OCI-LY1 (cell line): ENCODE data around the gene MYO1A.

Source experiments
- H2AFZ ChIP-seq: fragments of 200-600 bp; sonication (generic), shearing (Covaris generic); 2 replicates; pipeline ENCODE4 v1.6.0; 2014; ENCODE audit warnings: antibody characterized with exemption, mild to moderate bottlenecking, low read length
- H3F3A ChIP-seq: fragments of 200-600 bp; sonication (generic), shearing (Covaris generic); 2 replicates; pipeline ENCODE4 v1.6.0; 2014; ENCODE audit warnings: mild to moderate bottlenecking, antibody characterized with exemption, low read length, moderate library complexity; ENCODE audit not compliant: insufficient read depth
- H3K27ac ChIP-seq: fragments of 200-600 bp; sonication (generic); 2 replicates; pipeline ENCODE4 v1.5.1; 2014; ENCODE audit warnings: low read length, mixed run types, mild to moderate bottlenecking, low read depth; ENCODE audit not compliant: poor library complexity, severe bottlenecking
- H3K27me3 ChIP-seq: fragments of 200-600 bp; sonication (generic); 2 replicates; pipeline ENCODE4 v1.6.0; 2014; ENCODE audit warnings: antibody characterized with exemption, mild to moderate bottlenecking, low read length, moderate library complexity; ENCODE audit not compliant: insufficient read depth
- H3K36me3 ChIP-seq: fragments of 200-600 bp; sonication (generic); 2 replicates; pipeline ENCODE4 v1.6.1; 2014; ENCODE audit warnings: mild to moderate bottlenecking, antibody characterized with exemption, low read length, moderate library complexity, mixed read lengths; ENCODE audit not compliant: insufficient read depth
- H3K4me1 ChIP-seq: fragments of 200-600 bp; sonication (generic); 2 replicates; pipeline ENCODE4 v1.5.1; 2014; ENCODE audit warnings: mild to moderate bottlenecking, low read length, moderate library complexity; ENCODE audit not compliant: insufficient read depth, severe bottlenecking
- H3K4me2 ChIP-seq: fragments of 200-600 bp; sonication (generic), shearing (Covaris generic); 2 replicates; pipeline ENCODE4 v1.6.1; 2014; ENCODE audit warnings: low read length
- H3K4me3 ChIP-seq: fragments of 200-600 bp; sonication (generic); 2 replicates; pipeline ENCODE4 v1.5.1; 2014; ENCODE audit warnings: low read length, low read depth, mild to moderate bottlenecking, mixed read lengths; ENCODE audit not compliant: poor library complexity, severe bottlenecking
- H3K79me2 ChIP-seq: fragments of 200-600 bp; shearing (Covaris generic); 2 replicates; pipeline ENCODE4 v1.6.1; 2016; ENCODE audit warnings: mixed run types, low read length, mixed read lengths; ENCODE audit not compliant: insufficient read depth
- H3K9ac ChIP-seq: fragments of 200-600 bp; sonication (generic), shearing (Covaris generic); 2 replicates; pipeline ENCODE4 v1.6.1; 2014; ENCODE audit warnings: mild to moderate bottlenecking, low read length, mixed read lengths
- H3K9me2 ChIP-seq: fragments of 200-600 bp; sonication (generic), shearing (Covaris generic); 2 replicates; pipeline ENCODE4 v1.6.1; 2014; ENCODE audit warnings: low read depth, mild to moderate bottlenecking, low read length, mixed read lengths
- H3K9me3 ChIP-seq: fragments of 200-600 bp; shearing (Covaris generic); 2 replicates; pipeline ENCODE4 v1.6.1; 2014; ENCODE audit warnings: low read length, mixed read lengths
- H4K20me1 ChIP-seq: fragments of 200-600 bp; sonication (generic), shearing (Covaris generic); 2 replicates; pipeline ENCODE4 v1.6.0; 2016; ENCODE audit warnings: mild to moderate bottlenecking, low read length; ENCODE audit not compliant: insufficient read depth
- CTCF ChIP-seq: fragments of 200-600 bp; sonication (generic), shearing (Covaris generic); IDR thresholded peaks from 2 replicates; pipeline ENCODE4 v1.5.1; 2017; ENCODE audit warnings: mild to moderate bottlenecking, antibody characterized with exemption, low read length, moderate library complexity, mixed read lengths
- EZH2 ChIP-seq: fragments of 200-600 bp; sonication (generic), shearing (Covaris generic); IDR thresholded peaks from 2 replicates; pipeline ENCODE4 v1.8.0; 2017; ENCODE audit warnings: borderline replicate concordance, mixed run types, mild to moderate bottlenecking, antibody characterized with exemption, low read length, moderate library complexity, mixed read lengths

The MYO1A gene

GRCh38 chr12:57049890-57050289 lies at the start of gene MYO1A:
Gene MYO1A (minus strand): TSS chr12:57050129. CDS start chr12:57048323, 1,806 bp downstream.
- no peaks in the 10 kb centered on the region for H3F3A ChIP-seq
- no peak within 1 kb of the TSS for H2AFZ ChIP-seq
- no peaks in the 10 kb centered on the region for H3K9me2 ChIP-seq
- no peaks in the 10 kb centered on the region for H3K79me2 ChIP-seq
- H3K4me3 ChIP-seq, result no peak within 1 kb of the TSS
- TF ChIP-seq EZH2, result no peak
- TF ChIP-seq CTCF, result no peak
- no peak within 1 kb of the TSS for H3K27ac ChIP-seq
- H3K9ac ChIP-seq, result no peak within 1 kb of the TSS
- no peaks in the 10 kb centered on the region for H4K20me1 ChIP-seq
- no peaks in the 10 kb centered on the region for H3K4me1 ChIP-seq
- no peaks in the 10 kb centered on the region; the same call in 1 of the 2 replicates for H3K36me3 ChIP-seq
- H3K4me2 ChIP-seq, result no peak within 1 kb of the TSS
- no peaks in the 10 kb centered on the region for H3K27me3 ChIP-seq
- no peaks in the 10 kb centered on the region for H3K9me3 ChIP-seq

GRCh38 chr12:57099047-57099714 lies 49.3 kb upstream of the MYO1A start:
- no peaks in the 10 kb centered on the region for H3F3A ChIP-seq
- H3K9me2 ChIP-seq, result no peaks in the 10 kb centered on the region
- no peaks in the 10 kb centered on the region for H4K20me1 ChIP-seq
- peaks cover 77% of the 10 kb centered on the region for H3K36me3 ChIP-seq
- no peak overlapping the region for H3K4me3 ChIP-seq
- H3K27ac ChIP-seq, result no peak overlapping the region
- no peaks in the 10 kb centered on the region for H3K79me2 ChIP-seq
- no peaks in the 10 kb centered on the region for H3K9me3 ChIP-seq
- TF ChIP-seq CTCF, result no peak
- TF ChIP-seq EZH2, result no peak
- no peaks in the 10 kb centered on the region for H3K27me3 ChIP-seq
- peaks cover 4% of the 10 kb centered on the region for H3K4me1 ChIP-seq
- no peak overlapping the region for H3K9ac ChIP-seq
- no peak overlapping the region for H3K4me2 ChIP-seq
- no peak overlapping the region for H2AFZ ChIP-seq

GRCh38 chr12:57098546-57098945 lies 48.6 kb upstream of the MYO1A start:
- Histone ChIP-seq H3K36me3 (peaks cover 71% of the 10 kb centered on the region; the same call in 1 of the 2 replicates), H3K27me3 (no peaks in the 10 kb centered on the region), H4K20me1 (no peaks in the 10 kb centered on the region), H3K79me2 (no peaks in the 10 kb centered on the region), H3K4me1 (peaks cover 10% of the 10 kb centered on the region), H3K4me3 (no peak overlapping the region), H2AFZ (no peak overlapping the region), H3K9ac (no peak overlapping the region), H3F3A (no peaks in the 10 kb centered on the region), H3K27ac (no peak overlapping the region), H3K4me2 (no peak overlapping the region), H3K9me3 (no peaks in the 10 kb centered on the region), H3K9me2 (no peaks in the 10 kb centered on the region)
- TF ChIP-seq CTCF, result no peak
- no peak for TF ChIP-seq EZH2
